Keratinocyte (primary cell): Measurements from ENCODE around the gene NCKAP5.

ENCODE experiments used
- EZH2 ChIP-seq: IDR thresholded peaks from one replicate; pipeline ENCODE4 v1.6.1; 2012; ENCODE audit warnings: inconsistent platforms, mild to moderate bottlenecking, low read length, moderate library complexity
- TF ChIP-seq, protein P1 (sequence below), 3 experiments: IDR thresholded peaks in 1 of 3; conservative IDR thresholded peaks in 1 of 3; optimal IDR thresholded peaks in 1 of 3; 2 replicates in 2 of 3; 3 replicates in 1 of 3; pipeline versions ENCODE3 to v1.5.1; 2011; ENCODE audit warnings: low read length in 3 of 3, mild to moderate bottlenecking in 3 of 3, moderate library complexity in 2 of 3, control low read depth in 1 of 3, inconsistent platforms in 1 of 3; ENCODE audit not compliant: insufficient read depth in 2 of 3; ENCODE audit errors: extremely low read depth in 1 of 3

DNA sequence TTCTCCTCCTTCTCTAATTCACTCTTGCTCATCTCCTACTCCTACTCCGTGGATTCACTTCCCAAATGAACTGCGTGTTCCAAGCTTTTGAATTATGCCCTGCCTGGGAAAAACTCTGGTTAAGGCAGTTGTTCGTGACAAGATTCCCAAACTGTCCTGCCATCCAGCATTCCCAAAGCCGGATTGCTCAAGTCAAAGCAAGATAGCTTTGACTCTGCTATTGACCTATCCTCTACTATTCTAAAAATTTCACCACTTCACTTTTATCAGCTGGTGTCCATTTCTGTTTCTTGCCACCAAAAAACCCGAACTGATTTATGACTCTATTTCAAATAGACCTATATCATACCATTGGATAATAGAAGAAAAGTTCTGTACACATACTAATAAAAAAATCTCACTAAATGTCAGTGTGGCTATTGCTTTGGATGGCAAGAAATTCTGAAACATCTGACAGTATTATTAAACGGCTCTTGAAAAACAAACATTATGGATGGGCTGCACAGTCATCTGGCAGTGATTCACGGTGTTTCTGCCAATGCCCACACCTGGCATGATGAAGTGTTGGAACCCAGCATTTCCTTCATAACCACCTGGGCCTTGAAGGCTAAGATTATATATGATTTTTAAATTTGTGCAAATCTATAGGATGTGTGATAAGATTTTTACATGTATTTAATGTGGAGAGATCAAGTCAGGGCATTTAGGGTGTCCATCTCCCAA is 87.4 kb downstream of the NCKAP5 start:
- TF ChIP-seq, protein P1, sequence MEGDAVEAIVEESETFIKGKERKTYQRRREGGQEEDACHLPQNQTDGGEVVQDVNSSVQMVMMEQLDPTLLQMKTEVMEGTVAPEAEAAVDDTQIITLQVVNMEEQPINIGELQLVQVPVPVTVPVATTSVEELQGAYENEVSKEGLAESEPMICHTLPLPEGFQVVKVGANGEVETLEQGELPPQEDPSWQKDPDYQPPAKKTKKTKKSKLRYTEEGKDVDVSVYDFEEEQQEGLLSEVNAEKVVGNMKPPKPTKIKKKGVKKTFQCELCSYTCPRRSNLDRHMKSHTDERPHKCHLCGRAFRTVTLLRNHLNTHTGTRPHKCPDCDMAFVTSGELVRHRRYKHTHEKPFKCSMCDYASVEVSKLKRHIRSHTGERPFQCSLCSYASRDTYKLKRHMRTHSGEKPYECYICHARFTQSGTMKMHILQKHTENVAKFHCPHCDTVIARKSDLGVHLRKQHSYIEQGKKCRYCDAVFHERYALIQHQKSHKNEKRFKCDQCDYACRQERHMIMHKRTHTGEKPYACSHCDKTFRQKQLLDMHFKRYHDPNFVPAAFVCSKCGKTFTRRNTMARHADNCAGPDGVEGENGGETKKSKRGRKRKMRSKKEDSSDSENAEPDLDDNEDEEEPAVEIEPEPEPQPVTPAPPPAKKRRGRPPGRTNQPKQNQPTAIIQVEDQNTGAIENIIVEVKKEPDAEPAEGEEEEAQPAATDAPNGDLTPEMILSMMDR (optimal IDR thresholded peaks at IDR 0.05 in 1 of 3, IDR thresholded peaks at IDR 0.05 in 1 of 3, conservative IDR thresholded peaks at IDR 0.05 in 1 of 3; ENCODE audit: extremely low read depth in 1 of 3, insufficient read depth in 2 of 3, low read length in 3 of 3), result no peak
- TF ChIP-seq EZH2, result no peak
